KOPT-K1 (cell line): ENCODE data around the gene ASCL2.
"Not testable (repeated sequence)": the region's sequence is repeated elsewhere in the genome, so short reads cannot be mapped to it uniquely, and the experiment has no call there.

Source experiments
- H3K27ac ChIP-seq: fragments of 200-600 bp; sonication (generic); 2 replicates; pipeline ENCODE4 v1.5.1; 2016; ENCODE audit warnings: antibody characterized with exemption, mild to moderate bottlenecking, low read depth, low read length; ENCODE audit not compliant: poor library complexity, severe bottlenecking
- H3K36me3 ChIP-seq: fragments of 200-600 bp; sonication (generic); 2 replicates; pipeline ENCODE4 v1.5.1; 2017; ENCODE audit warnings: antibody characterized with exemption, mild to moderate bottlenecking, low read length, moderate library complexity; ENCODE audit not compliant: insufficient read depth
- H3K9me3 ChIP-seq: fragments of 200-600 bp; sonication (generic); 2 replicates; pipeline ENCODE4 v1.5.1; 2017; ENCODE audit warnings: antibody characterized with exemption, low read length, mild to moderate bottlenecking; ENCODE audit not compliant: insufficient read depth, poor library complexity, severe bottlenecking

ASCL2 gene

GRCh38 chr11:2250485-2250884 is 19.9 kb downstream of the ASCL2 start:
- Histone ChIP-seq H3K27ac (no peak overlapping the region), H3K36me3 (no peaks in the 10 kb centered on the region)

DNA sequence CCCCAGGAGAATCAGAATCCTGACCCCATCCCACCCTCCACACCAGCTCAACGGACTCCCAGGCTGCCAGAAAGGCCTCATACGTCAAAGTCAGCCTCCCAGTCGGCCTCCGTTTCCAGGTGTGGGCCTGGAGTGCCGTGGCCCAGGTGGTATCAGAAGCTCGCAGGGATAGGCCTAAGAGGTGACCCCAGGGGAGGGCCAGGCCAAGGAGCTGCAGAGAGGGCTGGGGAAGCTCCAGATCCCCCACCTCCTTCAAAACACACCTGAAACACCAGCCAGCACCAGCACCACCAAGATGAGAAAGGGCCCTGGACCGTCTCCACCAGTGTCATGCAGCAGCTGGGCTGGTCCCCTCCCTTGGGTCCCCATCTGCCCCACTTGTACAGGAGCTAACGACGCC is 20.3 kb downstream of the ASCL2 start:
- H3K9me3 ChIP-seq = peaks cover 4% of the 10 kb centered on the region
- H3K27ac ChIP-seq = no peak overlapping the region
- no peaks in the 10 kb centered on the region for H3K36me3 ChIP-seq

More at GRCh38 chr11:2250485-2250884, 19.9 kb downstream of the ASCL2 start:
- H3K9me3 ChIP-seq = peaks cover 4% of the 10 kb centered on the region

- Histone ChIP-seq H3K9me3 (peaks cover 4% of the 10 kb centered on the region), H3K36me3 (no peaks in the 10 kb centered on the region), H3K27ac (no peak overlapping the region)
Measured at GRCh38 chr11:2249189-2249916, 21.0 kb downstream of the ASCL2 start.

DNA sequence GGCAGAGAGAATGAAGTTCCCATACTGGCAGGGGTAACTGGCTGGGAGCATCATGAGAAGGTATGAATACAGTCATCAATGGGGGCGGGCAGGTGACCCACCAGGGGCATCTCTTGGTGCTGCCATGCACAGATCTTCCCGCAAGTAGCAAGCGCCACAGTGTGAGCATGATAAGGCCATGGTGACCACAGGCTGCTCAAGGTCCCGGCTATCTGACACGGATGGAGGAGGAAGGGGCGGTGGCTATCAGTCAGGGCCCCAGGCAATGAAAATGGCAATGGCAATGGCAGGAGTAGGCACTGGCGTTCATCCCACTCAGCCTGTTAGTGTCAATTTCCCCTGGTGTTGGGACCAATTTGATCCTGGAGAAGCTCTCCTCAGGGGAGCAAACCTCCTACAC is 21.6 kb downstream of the ASCL2 start:
- Histone ChIP-seq H3K27ac (no peak overlapping the region), H3K9me3 (no peaks in the 10 kb centered on the region), H3K36me3 (no peaks in the 10 kb centered on the region)

- H3K9me3 ChIP-seq = no peaks in the 10 kb centered on the region
- no peak overlapping the region for H3K27ac ChIP-seq
- no peaks in the 10 kb centered on the region for H3K36me3 ChIP-seq
Measured at GRCh38 chr11:2248242-2248641, 22.1 kb downstream of the ASCL2 start.

DNA sequence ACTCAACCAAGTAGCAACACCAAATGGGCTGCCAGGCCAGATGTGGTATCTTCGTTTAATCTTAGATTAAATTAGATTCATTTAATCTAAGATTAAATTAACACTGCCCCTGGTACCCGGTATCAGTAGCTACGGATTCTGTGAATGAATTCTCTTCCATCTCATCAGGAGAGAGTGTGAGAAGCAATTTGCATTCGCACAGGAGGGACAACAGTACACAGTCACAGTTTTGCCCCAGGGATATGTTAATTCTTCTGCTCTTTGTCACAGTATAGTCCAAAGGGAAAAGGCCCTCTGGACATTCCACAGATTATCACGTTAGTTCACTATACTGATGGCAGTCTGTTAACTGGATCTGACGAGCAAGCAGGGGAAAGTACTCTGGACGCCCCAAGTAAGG is 22.9 kb downstream of the ASCL2 start:
- no peaks in the 10 kb centered on the region for H3K36me3 ChIP-seq
- no peak overlapping the region for H3K27ac ChIP-seq
- H3K9me3 ChIP-seq = peaks cover 5% of the 10 kb centered on the region

GRCh38 chr11:2240834-2241233 is 29.6 kb downstream of the ASCL2 start:
- peaks cover 19% of the 10 kb centered on the region for H3K9me3 ChIP-seq
- no peak overlapping the region for H3K27ac ChIP-seq
- no peaks in the 10 kb centered on the region for H3K36me3 ChIP-seq

DNA sequence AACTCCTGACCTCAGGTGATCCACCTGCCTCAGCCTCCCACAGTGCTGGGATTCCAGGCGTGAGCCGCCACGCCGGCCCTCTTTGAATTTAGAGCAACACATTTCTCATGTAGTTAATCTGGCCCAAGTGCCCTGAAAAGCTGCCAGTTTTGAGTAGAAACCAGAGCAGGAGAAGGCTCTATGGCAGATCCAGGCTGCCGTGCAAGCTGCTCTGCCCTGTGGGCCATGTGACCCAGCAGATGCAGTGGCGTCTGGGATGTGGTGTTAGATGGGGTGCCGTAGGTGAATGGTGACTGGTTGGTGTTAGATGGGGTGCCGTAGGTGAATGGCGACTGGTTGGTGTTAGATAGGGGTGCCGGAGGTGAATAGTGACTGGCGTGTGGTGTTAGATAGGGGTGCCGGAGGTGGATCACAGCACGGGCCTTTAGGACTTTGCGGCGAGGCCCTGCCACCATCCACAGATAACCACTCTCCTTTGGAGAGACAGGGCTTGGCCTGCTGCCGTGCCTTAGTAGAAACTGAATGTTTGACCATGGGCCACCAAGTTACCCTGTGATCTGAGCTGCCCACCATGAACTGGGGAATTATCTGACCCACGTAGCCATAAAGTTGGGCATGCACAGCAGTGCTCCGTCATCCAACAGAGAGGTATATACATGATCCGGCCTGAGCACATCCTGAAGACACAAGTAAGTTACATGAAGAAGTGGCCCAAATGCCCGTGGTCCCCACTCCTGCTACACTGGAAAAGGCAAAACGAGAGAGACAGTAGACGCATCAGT is 32.7 kb downstream of the ASCL2 start:
- H3K27ac ChIP-seq = no peak overlapping the region
- H3K9me3 ChIP-seq = peaks cover 16% of the 10 kb centered on the region

DNA sequence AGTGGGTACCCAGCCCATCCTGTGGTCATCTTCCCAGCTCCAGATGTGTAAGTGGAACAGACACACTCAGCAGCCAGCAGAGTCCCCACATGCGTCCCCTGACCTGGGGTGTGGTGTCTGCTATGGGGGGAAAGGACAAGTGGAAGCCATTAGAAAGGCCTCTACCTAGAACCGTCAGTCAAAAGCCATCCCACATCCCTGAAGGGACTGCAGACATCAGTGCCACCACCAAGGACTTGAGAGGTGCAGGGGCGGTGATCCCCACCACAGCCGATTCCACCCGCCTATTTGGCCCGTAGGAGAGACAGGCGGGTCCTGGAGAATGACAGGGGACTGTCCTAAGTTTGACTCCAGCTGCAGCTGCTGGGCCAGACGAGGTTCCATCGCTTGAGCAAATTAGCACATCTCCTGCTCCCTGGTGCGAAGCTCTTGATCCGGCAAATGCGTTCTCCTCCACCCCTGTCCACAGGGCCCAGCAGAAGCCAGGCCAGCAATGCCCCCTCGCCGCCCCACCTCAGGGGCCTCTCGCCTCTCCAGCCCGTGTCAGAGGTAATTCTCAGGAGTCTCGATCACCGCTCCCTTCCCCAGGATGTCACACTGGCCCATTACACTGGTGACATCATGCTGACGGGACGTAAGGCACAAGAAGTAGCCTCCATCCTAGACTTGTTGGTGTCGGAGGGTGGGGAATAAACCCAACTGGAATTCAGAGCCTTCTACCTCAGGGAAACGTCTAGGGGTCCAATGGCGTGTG is 33.8 kb downstream of the ASCL2 start:
- not testable (repeated sequence) for H3K9me3 ChIP-seq, H3K27ac ChIP-seq, H3K36me3 ChIP-seq

More for the DNA sequence above, 32.7 kb downstream of the ASCL2 start:
- no peaks in the 10 kb centered on the region for H3K36me3 ChIP-seq

GRCh38 chr11:2235588-2236326 is 34.6 kb downstream of the ASCL2 start:
- H3K9me3 ChIP-seq = peaks cover 7% of the 10 kb centered on the region

GRCh38 chr11:2234963-2235362 is 35.4 kb downstream of the ASCL2 start:
- Histone ChIP-seq H3K9me3 (peaks cover 7% of the 10 kb centered on the region), H3K27ac (no peak overlapping the region), H3K36me3 (no peaks in the 10 kb centered on the region)

More at GRCh38 chr11:2235588-2236326, 34.6 kb downstream of the ASCL2 start:
- Histone ChIP-seq H3K27ac (no peak overlapping the region), H3K36me3 (no peaks in the 10 kb centered on the region)

- no peaks in the 10 kb centered on the region for H3K36me3 ChIP-seq
Measured at GRCh38 chr11:2233693-2234455, 36.5 kb downstream of the ASCL2 start.

GRCh38 chr11:2229713-2230297 is 40.6 kb downstream of the ASCL2 start:
- no peak overlapping the region for H3K27ac ChIP-seq
- H3K9me3 ChIP-seq = peaks cover 23% of the 10 kb centered on the region
- no peaks in the 10 kb centered on the region for H3K36me3 ChIP-seq

More at GRCh38 chr11:2233693-2234455, 36.5 kb downstream of the ASCL2 start:
- Histone ChIP-seq H3K9me3 (peaks cover 18% of the 10 kb centered on the region), H3K27ac (no peak overlapping the region)

DNA sequence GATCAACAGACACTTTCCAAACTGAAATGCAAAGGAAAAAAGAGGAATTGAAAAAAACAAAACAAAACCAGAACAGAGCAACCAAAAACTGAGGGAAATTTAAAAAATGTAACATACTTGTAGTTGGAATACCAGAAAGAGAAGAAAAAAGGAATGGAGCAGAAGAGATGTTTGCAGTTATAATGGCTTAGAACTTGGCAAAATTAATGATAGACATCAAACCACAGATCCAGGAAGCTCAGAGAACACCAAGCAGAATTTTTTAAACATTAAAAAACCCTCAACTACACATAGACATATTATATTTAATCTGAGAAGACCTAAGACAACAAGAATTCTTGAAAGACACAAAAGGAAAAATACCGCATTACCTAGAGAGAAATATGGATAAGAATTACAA is 46.1 kb downstream of the ASCL2 start:
- peaks cover 30% of the 10 kb centered on the region for H3K9me3 ChIP-seq
- H3K27ac ChIP-seq = no peak overlapping the region
- no peaks in the 10 kb centered on the region for H3K36me3 ChIP-seq
